GM18873 (cell line): Measurements from ENCODE around the gene PRMT5.

Experiments used
- ATAC-seq: cut with Tn5 transposase; IDR thresholded peaks from one replicate; pipeline ENCODE4 v1.9.1; 2021; ENCODE audit warnings: mild to moderate bottlenecking, moderate library complexity, moderate number of reproducible peaks; ENCODE audit not compliant: unreplicated experiment, low FRiP score

The PRMT5 gene

DNA sequence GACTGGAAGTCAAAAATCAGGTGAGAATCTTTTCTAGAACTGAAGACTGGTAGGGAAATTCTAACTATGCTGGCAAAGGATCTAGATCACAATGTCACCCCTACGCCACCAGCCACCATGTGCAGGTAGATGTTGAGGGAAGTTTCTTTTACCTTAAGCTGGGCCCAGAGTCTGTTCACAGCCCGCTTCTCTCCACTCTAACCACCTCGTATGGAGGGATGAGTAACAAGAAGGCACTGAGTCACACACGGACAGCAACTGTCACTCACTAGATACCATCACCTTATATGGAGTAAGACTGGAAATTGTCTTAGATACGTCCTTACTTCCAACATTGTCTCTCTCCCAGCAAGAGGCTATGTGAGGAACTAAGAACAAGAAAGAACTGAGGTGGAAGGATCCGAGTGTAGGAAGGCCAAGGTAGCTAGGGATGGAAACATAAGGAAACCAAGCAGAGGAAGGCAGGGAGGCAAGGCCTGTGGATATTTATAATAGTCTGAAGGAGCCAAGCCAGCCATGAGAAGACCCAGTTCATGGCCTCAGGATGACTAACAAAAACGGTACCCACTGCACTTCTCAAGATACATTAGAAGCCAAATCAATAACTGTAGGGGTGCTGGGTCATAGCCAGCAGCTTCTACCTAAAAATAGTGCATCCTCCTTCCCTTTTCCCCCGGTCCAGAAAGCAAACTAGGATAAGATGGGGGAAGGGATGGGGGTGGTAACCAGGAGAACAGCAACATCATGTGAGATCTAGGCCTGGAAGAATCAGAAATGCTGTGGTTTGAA, 30.7 kb downstream of the PRMT5 start:
- no peak for ATAC-seq

DNA sequence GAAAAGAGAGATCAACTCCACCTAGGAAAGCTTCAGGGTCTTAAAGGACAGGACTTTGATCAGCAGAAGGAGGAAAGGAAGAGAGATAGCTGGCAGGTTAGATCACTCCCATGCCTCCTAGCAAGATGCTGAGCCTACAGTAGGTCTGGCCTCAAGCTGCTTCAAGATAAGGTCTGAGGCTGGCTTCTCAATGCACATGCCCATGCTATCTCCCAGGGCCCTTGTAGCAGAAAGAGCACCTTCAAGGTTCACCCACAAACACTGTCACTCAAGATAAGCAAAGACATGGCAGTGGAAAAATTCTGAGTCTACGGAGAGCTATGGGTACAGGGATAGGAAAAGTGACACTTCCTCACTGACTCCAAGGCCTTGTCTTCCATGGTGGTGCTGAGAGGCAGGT, 31.8 kb downstream of the PRMT5 start:
- no peak for ATAC-seq

DNA sequence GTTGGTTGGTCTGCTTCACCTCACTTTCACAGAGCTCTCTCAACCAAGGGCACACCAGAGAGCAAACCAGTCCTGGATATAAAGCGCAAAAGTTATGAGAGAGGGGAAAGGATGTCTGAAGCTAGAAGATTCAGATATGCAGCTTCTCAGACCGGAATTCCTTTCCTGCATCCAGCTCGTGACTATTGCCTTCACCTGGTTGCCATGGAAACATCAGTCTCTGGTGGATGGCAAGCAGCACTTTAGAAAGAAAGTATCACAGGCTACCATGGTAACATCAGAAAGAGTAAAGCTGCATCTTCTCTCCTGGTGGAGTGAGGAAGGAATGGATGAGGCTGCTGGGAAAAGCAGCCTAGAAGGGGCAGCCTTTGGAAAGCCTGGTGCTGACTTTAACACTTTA, 32.4 kb downstream of the PRMT5 start:
- ATAC-seq = no peak

DNA sequence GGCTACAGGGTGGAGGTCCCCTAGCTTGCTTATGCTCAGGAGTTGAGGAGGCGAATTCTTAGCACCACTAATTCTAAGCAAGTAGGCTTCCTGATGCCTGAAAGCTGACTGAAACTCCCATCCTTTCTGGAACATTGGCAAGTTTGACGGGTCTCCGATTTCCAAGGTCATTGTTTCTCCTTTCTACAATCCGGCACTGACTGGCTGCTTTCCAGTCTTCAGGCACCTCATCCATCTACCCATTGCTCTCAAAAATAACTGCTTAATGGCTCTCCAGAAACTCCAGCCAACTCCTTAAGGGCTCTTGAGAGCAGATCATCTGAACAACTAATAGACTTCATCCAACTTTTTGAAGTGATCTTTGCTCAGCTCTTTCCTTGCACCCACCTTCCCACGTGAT, 32.8 kb downstream of the PRMT5 start:
- ATAC-seq = no peak

DNA sequence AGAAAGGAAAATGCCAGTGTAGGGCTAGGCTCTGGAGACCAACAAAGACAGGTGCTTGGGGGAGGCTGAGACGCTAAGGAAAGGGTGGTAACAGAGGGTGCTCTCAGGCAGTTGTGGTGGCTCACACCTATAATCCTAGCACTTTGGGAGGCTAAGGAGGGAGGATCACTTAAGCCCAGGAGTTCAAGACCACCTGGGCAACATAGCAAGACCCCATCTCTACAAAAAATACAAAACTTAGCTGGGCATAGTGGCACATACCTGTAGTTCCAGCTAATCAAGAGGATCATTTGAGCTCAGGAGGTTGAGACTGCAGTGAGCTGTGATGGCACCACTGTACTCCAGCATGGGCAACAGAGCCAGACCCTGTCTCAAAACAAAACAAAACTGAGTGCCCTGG, 33.8 kb downstream of the PRMT5 start:
- ATAC-seq = no peak

DNA sequence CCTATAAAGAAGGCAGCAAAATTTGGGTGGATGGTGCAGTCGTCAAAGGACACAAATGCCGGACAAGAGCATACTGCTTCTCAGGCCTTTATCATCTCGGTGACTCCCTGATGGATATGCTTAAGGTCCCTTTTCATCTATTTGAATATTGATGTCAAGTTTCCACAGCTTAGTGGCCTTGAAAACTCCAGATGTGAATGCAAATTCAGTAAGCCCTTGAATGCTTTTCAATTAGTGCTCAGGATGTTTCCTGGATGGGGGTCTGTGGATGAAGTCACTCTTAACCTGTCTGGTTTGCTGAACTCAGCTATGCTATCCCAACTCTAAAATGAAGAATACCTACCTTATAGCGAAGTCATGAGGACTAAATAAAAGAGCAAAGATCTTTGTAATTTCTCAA, 35.5 kb downstream of the PRMT5 start:
- no peak for ATAC-seq

DNA sequence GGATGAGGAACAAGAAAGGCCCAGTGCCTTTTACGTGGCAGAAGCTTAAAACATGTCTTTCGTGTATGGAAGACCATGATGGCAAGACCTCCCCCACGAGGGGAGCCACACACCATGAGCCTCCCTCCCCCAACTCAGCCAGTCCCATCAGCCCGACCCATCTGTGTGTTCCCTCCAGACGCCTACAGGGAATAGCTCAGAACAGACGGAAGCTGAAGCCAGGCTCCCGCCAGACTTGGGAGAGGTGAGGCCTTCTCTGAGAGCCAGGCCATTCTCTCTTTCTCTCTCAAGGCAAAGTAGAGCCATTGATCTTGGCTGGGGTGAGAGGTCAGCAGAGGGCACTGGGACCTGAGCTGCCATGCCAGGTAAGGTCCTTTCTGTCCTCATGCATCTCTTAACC, 36.7 kb downstream of the PRMT5 start:
- ATAC-seq = no peak

DNA sequence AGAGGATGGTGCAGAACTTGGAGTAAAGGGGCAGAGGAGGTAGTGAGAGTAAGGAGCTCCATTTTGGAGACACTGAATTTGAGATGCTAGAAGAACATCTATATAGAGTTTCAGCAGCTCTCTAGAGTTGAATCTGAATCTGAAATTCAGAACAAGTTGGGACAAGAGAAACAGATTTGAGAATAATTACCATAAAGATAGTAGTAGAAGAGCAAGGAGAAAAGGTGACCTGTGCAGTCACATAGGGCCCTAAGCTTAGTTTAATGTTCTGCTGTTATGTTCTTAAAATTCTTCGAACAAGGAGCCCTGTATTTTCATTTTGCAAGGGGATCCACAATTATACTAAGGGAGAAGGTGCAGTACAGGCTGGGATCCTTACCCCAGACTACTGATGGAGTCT, 38.8 kb downstream of the PRMT5 start:
- ATAC-seq = no peak

DNA sequence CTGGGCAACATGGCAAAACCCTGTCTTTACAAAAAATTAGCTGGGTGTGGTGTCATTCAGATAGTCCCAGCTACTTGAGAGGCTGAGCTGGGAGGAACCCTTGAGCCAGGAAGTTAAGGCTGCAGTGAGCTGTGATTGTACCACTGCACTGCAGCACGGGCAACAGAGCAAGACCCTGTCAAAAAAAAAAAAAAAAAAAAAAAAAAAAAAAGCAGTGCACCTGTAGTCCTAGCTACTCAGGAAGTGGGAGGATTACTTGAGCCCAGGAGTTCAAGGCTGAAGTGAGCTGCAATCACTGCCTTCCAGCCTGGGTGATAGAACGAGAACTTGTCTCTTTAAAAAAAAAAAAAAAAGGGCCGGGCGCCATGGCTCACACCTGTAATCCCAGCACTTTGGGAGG, 40.5 kb downstream of the PRMT5 start:
- no peak for ATAC-seq

DNA sequence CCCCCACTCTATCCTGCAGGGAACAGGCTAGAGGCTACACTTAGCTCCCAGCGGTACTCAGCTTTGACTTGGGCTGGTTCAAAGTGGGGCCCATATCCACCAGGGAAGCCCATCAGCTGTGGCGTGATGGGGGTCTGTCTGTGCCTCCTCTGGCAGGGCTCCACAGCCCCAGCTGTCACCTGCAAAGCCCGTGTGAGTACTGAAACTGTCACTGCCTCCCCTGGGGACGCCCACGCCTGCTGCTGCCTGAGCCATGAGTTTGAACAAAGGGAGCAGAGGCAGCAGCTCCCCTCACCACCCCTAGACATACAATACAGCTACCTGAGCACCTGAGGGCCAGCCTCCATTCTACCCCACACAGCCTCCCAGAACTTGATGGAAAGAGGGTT, 41.2 kb downstream of the PRMT5 start:
- peak; percentile 37 for ATAC-seq

DNA sequence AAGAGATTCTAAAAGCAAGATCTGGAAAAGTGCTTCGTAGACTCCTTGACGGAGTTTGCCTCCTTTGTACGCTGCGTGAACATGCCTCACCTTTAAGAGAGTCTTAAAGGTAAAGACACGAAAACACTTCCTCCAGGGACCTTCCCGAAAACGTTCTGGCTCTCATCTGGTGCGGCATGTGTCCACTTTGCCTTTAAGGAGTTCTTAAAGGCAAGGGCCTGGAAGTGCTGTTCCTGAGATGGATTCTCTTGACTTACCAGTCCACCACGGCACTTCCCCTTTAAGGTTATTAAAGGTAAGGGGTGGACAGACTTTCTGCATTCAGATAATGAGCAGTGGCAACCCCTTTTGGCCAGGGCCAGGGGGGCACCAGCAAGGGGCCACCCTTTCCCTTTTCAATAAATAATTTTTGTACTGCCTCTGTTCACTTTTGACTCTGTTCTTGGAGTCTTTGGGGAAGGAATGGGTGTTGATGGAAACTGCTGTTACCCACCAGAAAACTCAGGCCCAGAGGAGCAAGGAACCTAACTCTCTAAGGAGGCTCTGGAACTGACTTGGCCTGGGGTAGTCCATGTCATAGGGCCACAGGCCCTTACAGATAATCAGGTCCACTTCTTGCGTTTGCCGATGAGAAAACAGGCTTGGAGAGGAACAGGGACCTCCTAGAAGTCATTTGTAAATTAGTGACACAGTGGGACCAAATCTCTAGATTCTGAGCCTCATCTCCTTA, 41.8 kb downstream of the PRMT5 start:
- ATAC-seq = peak; percentile 31

DNA sequence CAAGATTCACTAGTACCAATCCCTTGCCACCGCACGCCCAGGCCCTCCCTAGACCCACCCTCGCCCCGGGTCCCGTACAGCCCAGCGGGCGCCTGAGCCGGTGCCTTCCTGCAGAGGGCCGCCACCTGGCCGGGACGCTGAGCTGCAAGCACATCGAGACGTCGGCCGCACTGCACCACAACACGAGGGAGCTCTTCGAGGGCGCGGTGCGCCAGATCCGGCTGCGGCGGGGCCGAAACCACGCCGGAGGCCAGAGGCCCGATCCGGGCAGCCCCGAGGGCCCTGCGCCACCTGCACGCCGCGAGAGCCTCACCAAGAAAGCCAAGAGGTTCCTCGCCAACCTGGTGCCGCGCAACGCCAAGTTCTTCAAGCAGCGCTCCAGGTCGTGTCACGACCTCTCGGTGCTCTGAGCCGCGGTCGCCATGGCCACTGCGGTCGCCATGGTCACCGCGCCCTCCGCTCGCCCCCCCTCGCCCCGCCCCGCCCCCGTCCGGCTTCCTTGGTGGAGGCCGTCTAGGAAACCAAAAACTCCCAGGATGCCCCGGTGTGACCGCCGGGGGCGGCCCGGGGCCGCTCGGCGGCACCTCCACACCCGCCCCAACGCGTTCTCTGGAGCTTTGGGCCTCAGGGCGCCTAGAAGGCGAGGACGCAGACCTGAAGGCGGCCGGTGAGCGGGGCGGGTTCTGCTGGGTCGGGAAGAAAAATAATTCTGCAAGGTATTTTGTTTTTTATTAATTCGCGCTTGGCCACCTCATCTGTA, 42.5 kb downstream of the PRMT5 start:
- ATAC-seq = peak; percentile 45

DNA sequence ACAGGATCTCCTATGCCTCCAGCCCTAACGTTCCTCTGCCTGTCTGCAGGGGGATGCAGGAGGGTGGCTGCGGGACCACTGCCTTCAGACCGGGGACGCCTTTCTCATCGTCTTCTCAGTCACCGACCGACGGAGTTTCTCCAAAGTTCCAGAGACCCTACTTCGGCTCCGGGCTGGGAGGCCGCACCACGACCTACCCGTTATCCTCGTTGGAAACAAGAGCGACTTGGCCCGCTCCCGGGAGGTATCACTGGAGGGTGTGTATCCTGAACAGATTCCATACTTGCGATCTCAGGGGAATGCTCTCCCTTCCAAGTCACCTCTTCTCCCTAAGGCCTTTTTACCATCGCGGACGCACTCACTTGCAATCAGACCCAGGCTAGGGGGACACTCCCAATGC, 43.2 kb downstream of the PRMT5 start:
- ATAC-seq = no peak

DNA sequence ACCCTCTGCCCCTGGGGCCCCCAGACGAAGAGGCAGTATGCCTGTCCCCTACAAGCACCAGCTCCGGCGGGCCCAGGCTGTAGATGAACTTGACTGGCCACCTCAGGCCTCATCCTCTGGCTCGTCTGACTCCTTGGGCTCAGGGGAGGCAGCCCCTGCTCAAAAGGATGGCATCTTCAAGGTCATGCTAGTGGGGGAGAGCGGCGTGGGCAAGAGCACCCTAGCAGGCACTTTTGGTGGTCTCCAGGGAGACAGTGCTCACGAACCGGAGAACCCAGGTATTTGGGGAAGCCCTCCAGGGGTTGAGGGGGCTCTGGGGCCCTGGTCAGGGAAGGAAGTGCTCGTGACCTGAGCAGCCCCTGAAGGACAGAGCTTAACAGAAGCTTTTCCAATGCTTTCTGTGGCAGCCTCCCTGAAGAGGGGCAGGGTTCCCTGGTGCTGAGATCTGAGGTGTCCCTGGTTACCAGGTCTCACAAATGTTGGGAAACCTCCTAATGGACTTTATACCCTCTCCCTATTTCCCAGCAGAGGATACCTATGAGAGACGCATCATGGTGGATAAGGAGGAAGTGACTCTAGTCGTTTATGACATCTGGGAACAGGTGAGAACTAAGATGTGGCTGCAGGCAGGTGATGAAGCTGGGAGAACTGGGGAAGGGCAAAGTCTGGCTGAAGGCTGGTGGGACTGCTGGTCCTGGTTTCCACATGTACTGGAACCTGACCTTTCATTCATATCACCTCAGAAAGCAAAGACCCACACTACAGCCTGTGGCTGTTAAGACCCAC, 44.2 kb downstream of the PRMT5 start:
- no peak for ATAC-seq

DNA sequence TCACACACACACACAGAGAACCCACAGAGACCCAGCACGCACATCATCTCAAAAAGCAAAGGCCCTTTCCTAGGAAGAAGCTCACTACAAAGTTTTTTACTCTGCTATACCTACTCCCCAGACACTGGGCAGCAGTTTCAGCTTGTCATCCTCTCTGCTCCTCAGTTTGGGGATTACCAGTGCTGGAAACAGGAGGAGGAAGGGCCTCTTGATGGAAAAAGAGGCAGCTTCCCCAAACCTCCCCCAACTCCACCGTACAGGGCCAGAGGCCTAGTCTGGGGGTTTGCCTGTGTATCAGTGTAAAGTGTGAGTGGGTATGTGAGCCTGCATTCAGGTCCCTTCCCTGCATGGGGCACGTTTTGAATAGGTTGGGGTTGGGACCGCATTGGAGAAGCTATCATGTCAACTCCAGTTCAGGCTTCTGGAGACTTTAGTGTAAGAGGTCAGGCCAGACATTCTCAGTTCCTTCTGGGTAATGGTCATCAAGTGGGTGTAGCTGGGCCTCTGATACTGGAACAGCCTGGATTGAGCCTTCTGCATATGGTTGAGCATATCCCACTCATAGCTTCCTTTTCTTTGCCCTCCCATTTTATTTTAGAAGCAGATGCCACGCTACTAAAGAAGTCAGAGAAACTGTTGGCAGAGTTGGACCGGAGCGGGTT, 45.0 kb downstream of the PRMT5 start:
- ATAC-seq = no peak

DNA sequence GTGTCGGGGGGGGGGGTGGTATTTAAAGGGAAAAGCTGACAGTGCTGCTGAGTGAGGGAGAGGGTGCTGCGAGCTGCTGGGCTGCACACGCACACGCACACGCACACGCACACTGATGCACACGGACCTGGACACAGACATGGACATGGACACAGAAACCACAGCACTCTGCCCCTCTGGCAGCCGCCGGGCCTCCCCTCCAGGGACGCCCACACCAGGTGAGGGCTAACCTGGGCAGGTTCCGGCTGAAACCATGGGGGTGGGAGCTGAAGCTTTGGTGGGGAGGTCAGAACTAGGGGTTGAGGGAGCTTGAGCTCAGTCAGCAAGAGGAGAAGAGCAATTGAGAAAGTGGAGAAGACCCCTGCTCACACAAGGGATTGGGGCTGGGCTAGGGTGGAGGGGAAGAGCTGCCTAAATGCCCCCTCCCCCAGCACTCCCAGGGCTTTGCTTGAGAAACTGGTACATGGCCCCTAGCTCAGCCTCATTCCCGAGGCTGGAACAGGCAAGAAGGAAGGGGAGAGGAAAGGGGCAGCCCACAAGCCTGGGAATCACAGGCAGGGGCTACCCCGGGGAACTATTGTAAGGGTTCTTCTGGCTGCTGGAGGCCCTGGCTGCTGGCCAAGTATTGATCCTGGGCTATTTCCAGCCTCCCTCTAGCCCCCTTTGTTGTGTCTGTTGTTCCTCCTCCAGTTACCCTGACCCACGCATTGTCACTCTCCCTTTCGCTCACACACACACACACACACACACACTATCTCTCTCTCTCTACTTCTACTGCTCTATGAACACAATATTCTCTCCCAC, 45.8 kb downstream of the PRMT5 start, which contains the start of gene REM2:
REM2 (plus strand) TSS at position 50 of the 804 bp plus-strand sequence; CDS start at position 116, 66 bp downstream.
- ATAC-seq = no peak

DNA sequence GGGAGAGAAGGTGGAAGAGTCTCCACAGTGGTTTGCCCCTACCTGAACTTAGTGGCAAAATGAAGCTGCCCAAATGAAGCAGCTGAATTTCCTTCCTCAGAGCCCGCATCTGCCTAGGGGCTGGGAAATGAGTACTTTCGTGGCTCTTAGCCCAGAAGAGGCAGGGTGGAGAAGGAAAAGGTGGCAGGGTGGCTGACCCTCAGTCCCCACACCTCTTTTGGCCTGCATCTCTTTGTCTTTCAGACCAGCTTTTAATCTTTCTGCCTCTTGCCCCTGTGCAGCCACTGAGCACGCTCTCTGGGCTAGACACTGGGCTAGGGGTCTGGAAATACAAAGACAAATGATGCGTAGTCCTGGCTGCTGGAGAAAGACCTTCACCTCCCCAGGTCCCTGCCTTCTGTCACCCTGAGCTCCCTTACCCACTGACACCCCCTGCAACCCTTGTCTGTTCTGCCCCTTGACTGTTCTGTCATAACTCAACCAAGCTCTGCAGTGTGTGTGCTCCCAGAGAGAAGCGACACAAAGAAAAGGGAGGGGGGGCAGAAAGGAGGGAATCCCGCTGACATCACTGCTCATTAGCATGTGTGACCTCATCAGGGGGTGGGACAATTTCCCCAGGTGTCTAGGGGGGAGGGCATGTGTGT, 46.5 kb downstream of the PRMT5 start:
- ATAC-seq = no peak

DNA sequence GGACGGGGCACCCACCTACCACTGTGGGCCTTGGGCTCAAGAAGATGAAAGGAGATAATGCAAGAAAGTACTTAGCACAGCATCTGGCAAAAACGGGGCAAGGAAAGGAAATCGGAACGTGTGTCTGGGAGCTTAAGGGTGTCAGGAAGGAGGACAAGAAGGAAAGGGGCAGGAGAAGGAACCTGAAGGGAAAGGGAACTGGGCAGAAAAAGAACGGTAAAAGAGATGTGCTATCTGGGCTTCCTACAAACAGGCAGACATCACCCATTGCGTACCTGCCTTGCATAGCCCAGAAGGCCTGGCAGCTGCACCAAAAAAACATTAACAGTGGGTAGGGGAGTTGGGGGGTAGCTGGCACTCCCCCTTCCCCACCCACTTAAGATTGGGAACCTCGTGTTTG, 47.1 kb downstream of the PRMT5 start:
- no peak for ATAC-seq
